ENCODE results near the gene UGT1A5. TPM values are rescaled to one million over a fixed set of nuclear protein-coding genes. Genes with fewer than 3 reads are reported as not detected.
A peak's percentile ranks its signal among the peaks of the same experiment; 100 is the strongest.

Gene UGT1A5
- polyA plus RNA-seq, 1 donor (not counting 4 experiments of a cell fraction or from before 2014, with no cell fraction given), result 1.3 TPM

- no peaks in the 10 kb centered on the region for H3K9me1 ChIP-seq (ENCODE audit: control insufficient read depth, extremely low read depth, insufficient read depth, low read length)
- H3K79me2 ChIP-seq (ENCODE audit: control insufficient read depth, insufficient read depth, low read length), result peaks cover 47% of the 10 kb centered on the region
- peaks cover 27% of the 10 kb centered on the region for H3K4me1 ChIP-seq (ENCODE audit: control insufficient read depth, extremely low read depth, insufficient read depth, low read length)
- no peak overlapping the region for H2AFZ ChIP-seq (ENCODE audit: control insufficient read depth, low read length)
- no peaks in the 10 kb centered on the region for H3K9me3 ChIP-seq (ENCODE audit: control insufficient read depth, low read depth, low read length)
- H3K27me3 ChIP-seq (ENCODE audit: control insufficient read depth, extremely low read depth, insufficient read depth, low read length), result no peaks in the 10 kb centered on the region
- H3K36me3 ChIP-seq (ENCODE audit: control insufficient read depth in 2 of 2, extremely low read depth in 1 of 2, insufficient read depth in 2 of 2, low read length in 2 of 2), result peaks cover 3 to 13% of the 10 kb centered on the region in 2 experiments
- H3K4me2 ChIP-seq (ENCODE audit: control insufficient read depth, extremely low read depth, insufficient read depth, low read depth, low read length), result no peak overlapping the region
- no peak overlapping the region for H3K27ac ChIP-seq (ENCODE audit: control insufficient read depth, insufficient read depth, low read length)
- H3K9ac ChIP-seq (ENCODE audit: control insufficient read depth, extremely low read depth, insufficient read depth, low read length), result no peak overlapping the region
- peak; percentile 90 for FAIRE-seq
- H4K20me1 ChIP-seq (ENCODE audit: control insufficient read depth, extremely low read depth, insufficient read depth, low read length), result no peaks in the 10 kb centered on the region
- dilution Hi-C loops (cut with MboI; ENCODE audit: extremely low pct_ligation_motif_present, low sequenced_read_pairs), result no loop called here
- DNase-seq (ENCODE audit: low read depth, low spot score), result no peak
- H3K4me3 ChIP-seq (ENCODE audit: control insufficient read depth in 2 of 3, extremely low read depth in 1 of 3, insufficient read depth in 2 of 3, low read depth in 1 of 3, low read length in 3 of 3), result no peak overlapping the region
- TF ChIP-seq EZH2 (IDR thresholded peaks at IDR 0.05; ENCODE audit: low read length) (no peak), CTCF (optimal IDR thresholded peaks at IDR 0.05 in 1 of 3, IDR thresholded peaks at IDR 0.05 in 1 of 3, conservative IDR thresholded peaks at IDR 0.05 in 1 of 3; ENCODE audit: extremely low read depth in 1 of 3, insufficient read depth in 2 of 3, low read length in 3 of 3) (peak; percentile 83 to 94 (median 86))
Observed at GRCh38 chr2:233711312-233712008, 1.2 kb upstream of the UGT1A5 start.

- Histone ChIP-seq H3K36me3 (ENCODE audit: control insufficient read depth in 2 of 2, extremely low read depth in 1 of 2, insufficient read depth in 2 of 2, low read length in 2 of 2) (peaks cover 3 to 13% of the 10 kb centered on the region in 2 experiments), H3K9me1 (ENCODE audit: control insufficient read depth, extremely low read depth, insufficient read depth, low read length) (no peaks in the 10 kb centered on the region), H3K79me2 (ENCODE audit: control insufficient read depth, insufficient read depth, low read length) (peaks cover 39% of the 10 kb centered on the region), H3K4me2 (ENCODE audit: control insufficient read depth, extremely low read depth, insufficient read depth, low read depth, low read length) (no peak overlapping the region), H3K27me3 (ENCODE audit: control insufficient read depth, extremely low read depth, insufficient read depth, low read length) (no peaks in the 10 kb centered on the region), H3K27ac (ENCODE audit: control insufficient read depth, insufficient read depth, low read length) (no peak overlapping the region), H2AFZ (ENCODE audit: control insufficient read depth, low read length) (no peak overlapping the region), H4K20me1 (ENCODE audit: control insufficient read depth, extremely low read depth, insufficient read depth, low read length) (no peaks in the 10 kb centered on the region), H3K9ac (ENCODE audit: control insufficient read depth, extremely low read depth, insufficient read depth, low read length) (no peak overlapping the region), H3K4me3 (ENCODE audit: control insufficient read depth in 2 of 3, extremely low read depth in 1 of 3, insufficient read depth in 2 of 3, low read depth in 1 of 3, low read length in 3 of 3) (no peak overlapping the region), H3K9me3 (ENCODE audit: control insufficient read depth, low read depth, low read length) (no peaks in the 10 kb centered on the region), H3K4me1 (ENCODE audit: control insufficient read depth, extremely low read depth, insufficient read depth, low read length) (peaks cover 9% of the 10 kb centered on the region)
- FAIRE-seq, result no peak
- TF ChIP-seq CTCF (optimal IDR thresholded peaks at IDR 0.05 in 1 of 3, IDR thresholded peaks at IDR 0.05 in 1 of 3, conservative IDR thresholded peaks at IDR 0.05 in 1 of 3; ENCODE audit: extremely low read depth in 1 of 3, insufficient read depth in 2 of 3, low read length in 3 of 3), result no peak
- no peak for TF ChIP-seq EZH2 (IDR thresholded peaks at IDR 0.05; ENCODE audit: low read length)
- dilution Hi-C loops (cut with MboI; ENCODE audit: extremely low pct_ligation_motif_present, low sequenced_read_pairs), result no loop called here
- no peak for DNase-seq (ENCODE audit: low read depth, low spot score)
Observed at GRCh38 chr2:233713262-233713615, 532 bp downstream of the UGT1A5 start.

All from keratinocyte (primary cell).